Pons (tissue), 1 donor: ENCODE data around the gene EXOC6.
A peak's percentile ranks its signal among the peaks of the same experiment; 100 is the strongest.

Source experiments
- DNase-seq: peaks from one replicate; pipeline ENCODE4 v3.0.0-alpha.2; 2016; ENCODE audit warnings: low spot score

EXOC6 gene, protein sequence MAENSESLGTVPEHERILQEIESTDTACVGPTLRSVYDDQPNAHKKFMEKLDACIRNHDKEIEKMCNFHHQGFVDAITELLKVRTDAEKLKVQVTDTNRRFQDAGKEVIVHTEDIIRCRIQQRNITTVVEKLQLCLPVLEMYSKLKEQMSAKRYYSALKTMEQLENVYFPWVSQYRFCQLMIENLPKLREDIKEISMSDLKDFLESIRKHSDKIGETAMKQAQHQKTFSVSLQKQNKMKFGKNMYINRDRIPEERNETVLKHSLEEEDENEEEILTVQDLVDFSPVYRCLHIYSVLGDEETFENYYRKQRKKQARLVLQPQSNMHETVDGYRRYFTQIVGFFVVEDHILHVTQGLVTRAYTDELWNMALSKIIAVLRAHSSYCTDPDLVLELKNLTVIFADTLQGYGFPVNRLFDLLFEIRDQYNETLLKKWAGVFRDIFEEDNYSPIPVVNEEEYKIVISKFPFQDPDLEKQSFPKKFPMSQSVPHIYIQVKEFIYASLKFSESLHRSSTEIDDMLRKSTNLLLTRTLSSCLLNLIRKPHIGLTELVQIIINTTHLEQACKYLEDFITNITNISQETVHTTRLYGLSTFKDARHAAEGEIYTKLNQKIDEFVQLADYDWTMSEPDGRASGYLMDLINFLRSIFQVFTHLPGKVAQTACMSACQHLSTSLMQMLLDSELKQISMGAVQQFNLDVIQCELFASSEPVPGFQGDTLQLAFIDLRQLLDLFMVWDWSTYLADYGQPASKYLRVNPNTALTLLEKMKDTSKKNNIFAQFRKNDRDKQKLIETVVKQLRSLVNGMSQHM

GRCh38 chr10:92848441-92849233, at the start of gene EXOC6:
Gene EXOC6 (plus strand): TSS chr10:92848520. CDS start chr10:92848534, 14 bp downstream.
- DNase-seq = peak; percentile 71

- no peak for DNase-seq
Measured at GRCh38 chr10:92799568-92799967, 48.8 kb upstream of the EXOC6 start.

DNA sequence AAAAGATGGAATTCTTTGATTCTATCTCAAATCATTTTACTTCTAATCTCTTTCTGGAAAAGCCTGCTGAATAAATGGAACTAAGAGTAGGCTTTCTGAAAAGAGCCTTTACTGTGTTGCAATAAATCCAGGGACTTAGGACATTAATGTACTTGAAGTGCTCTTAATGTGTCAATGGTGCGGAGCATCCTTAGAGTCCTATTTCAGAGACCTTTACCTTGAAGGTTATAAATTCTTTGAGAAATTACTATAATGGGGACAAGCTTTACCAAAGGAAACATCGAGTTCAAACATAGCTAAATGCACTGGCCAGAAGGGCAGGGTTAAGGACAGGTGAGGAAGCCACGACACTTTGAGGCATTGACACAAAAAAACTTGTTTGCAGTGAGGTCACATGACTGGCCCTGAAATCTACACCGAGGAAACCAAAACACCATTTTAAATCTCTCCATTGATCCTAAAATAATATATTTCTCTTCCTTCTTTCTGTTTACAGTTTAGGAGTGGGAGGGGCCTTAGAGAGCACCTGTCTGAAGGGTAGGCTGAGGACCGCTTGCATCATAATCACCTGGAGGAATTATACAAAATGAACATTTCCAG, 48.1 kb upstream of the EXOC6 start:
- DNase-seq = no peak

DNA sequence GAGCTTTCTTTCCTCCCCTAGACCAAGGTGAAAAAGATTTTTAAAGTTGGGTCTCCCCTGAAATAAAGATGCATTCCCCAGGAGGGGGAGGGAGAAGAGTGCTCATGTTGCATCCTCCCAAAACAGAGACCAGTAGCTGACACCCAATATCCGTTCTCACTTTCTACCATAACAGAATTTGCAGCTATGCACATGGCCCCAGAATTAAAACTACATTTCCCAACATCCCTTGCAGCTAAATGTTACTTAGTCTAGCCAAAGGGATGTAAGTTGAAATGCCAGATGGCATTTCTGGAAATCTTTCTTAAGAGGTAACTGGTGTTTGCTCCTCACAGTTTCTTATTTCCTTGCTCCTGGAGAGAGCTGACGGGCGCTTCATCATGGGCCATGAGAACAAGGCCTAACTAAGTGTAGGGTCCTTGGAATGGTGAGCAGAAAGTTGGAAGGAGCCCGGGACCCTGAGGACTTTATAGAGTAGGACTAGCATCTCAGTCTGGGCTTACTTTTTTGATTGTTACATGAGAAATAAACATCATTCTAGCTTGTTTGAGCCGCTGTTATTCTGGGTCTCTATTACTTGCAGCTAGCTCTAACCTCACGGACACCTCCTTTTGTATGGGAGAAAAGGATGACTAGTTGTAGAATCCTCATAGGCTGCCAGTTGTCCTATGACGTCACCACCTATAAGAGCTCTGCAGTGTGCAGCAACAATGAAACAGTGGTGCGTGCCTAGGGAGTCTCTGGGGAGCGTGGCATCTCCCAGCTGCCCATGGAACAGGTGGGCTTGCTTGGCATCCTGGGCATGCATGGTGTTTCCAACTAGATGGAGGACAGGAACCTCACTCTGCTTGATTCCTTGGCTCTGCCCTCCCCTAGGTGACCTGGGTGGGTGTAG, 46.1 kb upstream of the EXOC6 start:
- DNase-seq = no peak

DNA sequence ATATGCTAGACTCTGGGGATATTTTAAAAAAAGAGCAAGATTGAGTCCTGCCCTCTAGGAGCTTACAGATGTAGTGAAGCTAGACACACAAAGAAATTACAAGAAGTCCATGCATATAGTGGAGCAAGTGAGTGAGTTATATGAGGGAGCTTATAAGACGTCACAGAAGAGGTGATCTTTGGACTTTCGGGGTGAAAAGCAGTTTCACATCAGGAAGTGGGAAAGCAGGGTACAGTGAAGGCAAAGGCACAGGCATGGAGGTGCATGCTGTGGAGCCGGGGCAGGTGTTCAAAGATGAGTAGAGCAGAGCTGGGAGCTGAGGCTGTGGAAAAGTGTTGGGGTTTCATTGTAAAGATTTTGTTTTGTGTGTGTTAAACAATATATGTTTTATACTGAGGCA, 38.5 kb upstream of the EXOC6 start:
- DNase-seq = no peak

GRCh38 chr10:92810934-92811532, 37.3 kb upstream of the EXOC6 start:
- DNase-seq = no peak

DNA sequence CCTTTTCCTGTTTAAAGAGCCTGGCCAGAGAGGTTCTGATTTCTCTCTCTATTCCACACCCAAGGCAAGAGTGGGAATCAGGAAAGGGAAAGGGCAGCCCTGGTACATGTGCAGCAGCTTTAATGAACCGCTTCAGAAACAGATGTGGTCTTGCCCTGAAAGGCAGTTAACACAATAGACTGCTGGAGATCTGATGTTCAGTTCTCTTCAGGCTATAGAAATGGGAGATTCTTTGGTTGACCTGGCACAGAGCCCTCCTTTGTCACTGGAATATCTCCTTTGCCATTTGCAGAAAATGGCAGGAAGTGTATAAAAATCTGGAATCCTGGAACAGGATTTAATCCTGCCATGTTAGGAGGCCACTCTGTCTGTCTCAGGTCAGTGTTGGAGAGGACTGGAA, 36.3 kb upstream of the EXOC6 start:
- DNase-seq = no peak

DNA sequence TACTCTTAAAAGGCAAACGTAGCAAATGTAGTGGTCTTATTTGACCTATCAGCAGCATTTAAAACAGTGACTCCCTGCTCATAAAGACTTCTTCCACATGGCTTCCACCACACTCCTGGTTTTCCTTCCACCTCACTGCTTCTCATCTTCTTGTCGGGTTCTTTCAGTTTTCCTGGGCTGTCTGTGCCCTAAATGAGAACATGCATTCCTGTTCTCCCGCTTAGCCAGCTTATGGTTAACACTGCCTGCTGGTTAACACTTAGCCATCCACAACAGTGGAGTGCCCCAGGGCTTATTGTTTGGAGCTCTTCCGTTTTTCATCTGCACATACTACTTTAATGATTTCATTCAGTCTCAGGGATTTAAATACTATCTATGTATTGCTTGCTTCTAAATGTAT, 34.3 kb upstream of the EXOC6 start:
- no peak for DNase-seq

GRCh38 chr10:92814790-92815189, 33.5 kb upstream of the EXOC6 start:
- no peak for DNase-seq

- no peak for DNase-seq
Measured at GRCh38 chr10:92816091-92816531, 32.2 kb upstream of the EXOC6 start.

DNA sequence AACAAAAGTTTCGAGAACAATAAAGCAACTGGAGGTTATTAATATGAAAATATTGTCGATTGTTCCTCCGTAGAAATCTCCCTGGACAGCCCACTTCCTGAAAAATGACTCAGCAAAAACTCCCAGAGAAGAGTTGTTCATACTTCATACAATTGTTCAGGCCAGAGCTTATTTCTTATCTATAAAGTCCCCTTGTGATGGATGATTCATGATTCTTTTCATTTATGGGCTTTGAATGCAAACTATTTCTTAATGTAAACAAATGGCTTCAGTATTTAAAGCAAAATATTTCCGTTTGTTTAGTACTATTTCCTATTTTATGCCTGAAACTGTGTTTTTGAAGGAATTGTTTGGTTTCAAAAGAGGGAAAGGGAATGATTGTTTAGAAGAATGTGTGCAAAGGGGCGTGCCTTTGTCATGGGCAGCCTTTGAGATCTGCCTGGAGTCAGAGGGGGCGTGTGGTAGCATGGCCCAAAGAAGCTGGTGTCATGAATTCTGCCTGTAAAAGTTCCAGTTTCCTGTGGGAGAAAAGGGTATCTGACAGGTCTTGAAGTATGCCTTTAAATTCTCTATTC, 26.2 kb upstream of the EXOC6 start:
- peak; percentile 13 for DNase-seq

- no peak for DNase-seq
Measured at GRCh38 chr10:92822964-92823363, 25.4 kb upstream of the EXOC6 start.

DNA sequence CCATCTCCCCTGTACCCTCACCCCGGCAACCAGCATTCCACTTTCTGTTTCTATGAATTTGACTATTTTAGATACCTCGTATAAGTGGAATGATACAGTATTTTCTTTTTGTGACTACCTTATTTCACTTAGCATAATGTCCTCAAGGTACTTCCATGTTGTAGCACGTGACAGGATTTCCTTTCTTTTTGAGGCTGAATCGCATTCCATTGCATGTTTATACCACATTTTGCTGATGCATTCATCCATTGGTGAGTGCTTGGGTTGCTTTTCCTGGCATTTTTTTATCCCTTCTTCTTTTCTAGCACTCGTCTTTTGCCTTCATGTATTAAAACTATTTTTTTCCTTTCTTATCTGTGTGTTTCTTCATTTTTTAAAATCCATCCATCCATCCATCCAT, 22.3 kb upstream of the EXOC6 start:
- no peak for DNase-seq

GRCh38 chr10:92826504-92826903, 21.8 kb upstream of the EXOC6 start:
- DNase-seq = no peak

GRCh38 chr10:92829042-92829785, 19.1 kb upstream of the EXOC6 start:
- DNase-seq = no peak

- DNase-seq = no peak
Measured at GRCh38 chr10:92829786-92830377, 18.4 kb upstream of the EXOC6 start.

DNA sequence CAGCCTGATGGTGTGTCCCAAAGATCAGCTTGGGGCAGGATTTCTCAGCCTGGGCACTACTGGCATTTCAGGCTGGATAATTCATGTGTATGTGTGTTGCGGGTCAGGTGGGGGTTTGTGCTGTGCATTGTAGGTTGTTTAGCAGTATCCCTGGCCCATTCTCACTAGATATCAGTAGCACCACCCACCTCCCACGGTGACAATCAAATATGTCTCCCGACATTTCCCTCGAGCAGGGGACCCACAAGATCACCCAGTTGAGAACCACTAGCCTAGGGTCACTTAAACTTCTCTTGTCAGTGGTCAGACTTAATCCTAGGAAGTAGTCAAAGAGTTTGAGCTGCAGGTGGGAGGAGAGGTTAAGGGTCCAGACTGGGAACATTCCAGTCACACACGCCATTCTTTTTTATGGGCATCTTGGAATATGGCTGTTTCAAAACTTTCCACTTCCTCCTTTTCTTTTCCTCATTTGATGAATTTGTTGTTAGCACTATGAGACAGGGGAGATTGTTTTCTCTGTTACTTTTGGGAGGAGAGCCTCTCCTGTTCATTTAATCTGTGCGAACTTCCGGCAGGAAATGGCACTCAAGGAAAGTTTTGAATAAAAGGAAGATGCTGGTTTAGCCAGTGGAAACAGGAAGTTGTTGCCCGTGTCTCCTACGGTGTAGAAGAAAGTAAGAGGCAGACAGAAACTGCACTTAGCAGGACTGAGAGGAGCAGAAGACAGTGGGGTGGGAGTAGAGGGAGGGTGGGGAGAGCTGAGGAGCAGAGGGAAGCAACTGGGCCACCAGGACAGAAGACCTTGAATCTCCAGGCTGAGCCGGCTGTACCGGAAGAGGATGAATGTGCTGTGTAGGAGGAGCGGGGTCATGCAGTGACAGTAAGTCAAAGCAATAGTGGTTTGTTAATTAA, 17.6 kb upstream of the EXOC6 start:
- DNase-seq = peak; percentile 46

DNA sequence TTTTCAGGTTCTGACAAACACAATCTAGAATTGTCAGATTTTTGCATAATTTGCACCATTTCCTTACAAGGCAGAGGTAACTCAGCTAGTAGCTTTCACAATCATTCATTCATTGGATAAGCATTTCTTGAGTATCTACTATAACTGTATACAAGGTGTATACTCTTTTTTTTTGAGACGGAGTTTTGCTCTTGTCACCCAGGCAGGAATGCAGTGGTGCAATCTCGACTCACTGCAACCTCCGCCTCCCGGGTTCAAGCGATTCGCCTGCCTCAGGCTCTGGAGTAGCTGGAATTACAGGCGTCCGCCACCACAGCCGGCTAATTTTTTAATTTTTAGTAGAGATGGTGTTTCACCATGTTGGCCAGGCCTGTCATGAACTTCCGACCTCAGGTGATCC, 16.2 kb upstream of the EXOC6 start:
- no peak for DNase-seq
